H1 (cell line): ENCODE results near the gene DNM2. TPM values are rescaled to one million over a fixed set of nuclear protein-coding genes. Genes with fewer than 3 reads are reported as not detected.
"Not testable (repeated sequence)": the region's sequence is repeated elsewhere in the genome, so short reads cannot be mapped to it uniquely, and the experiment has no call there.

Experiments used
- CTCF ChIA-PET: fragments of 300-600 bp; sonication (Branson Sonifier 250); formaldehyde crosslinking; loops from one replicate; lab custom pipeline; 2021; ENCODE audit not compliant: partially characterized antibody; lab: Charles Lee
- POLR2A ChIA-PET: fragments of 300-600 bp; sonication (Branson Sonifier 250); formaldehyde crosslinking; loops from one replicate; lab custom pipeline; 2021; ENCODE audit warnings: inconsistent platforms; ENCODE audit not compliant: partially characterized antibody; lab: Charles Lee
- DNase-seq, 2 experiments: peaks; one replicate each; pipeline versions ENCODE4 v3.0.0 to v3.0.0-alpha.2; 2010 to 2022; ENCODE audit warnings: low spot score in 2 of 2, low read depth in 1 of 2, mixed read lengths in 1 of 2
- FAIRE-seq: peaks from 2 replicates; lab custom pipeline; 2011; peaks lifted over from hg19 to GRCh38; lab: Jason Lieb, UNC
- H2AFZ ChIP-seq: 2 replicates; pipeline ENCODE4 v1.8.1; 2012; ENCODE audit warnings: low read length, inconsistent platforms
- H2AK5ac ChIP-seq: 2 replicates; pipeline ENCODE4 v1.6.1; 2013; ENCODE audit warnings: low read depth, low read length
- H2BK120ac ChIP-seq: replicated peaks from 2 replicates; pipeline ENCODE3; 2013; ENCODE audit warnings: low read depth, low read length, inconsistent platforms
- H2BK12ac ChIP-seq: 2 replicates; pipeline ENCODE4 v1.6.1; 2013; ENCODE audit warnings: low read depth, low read length
- H2BK15ac ChIP-seq: 2 replicates; pipeline ENCODE4 v1.6.1; 2013; ENCODE audit warnings: low read length
- H2BK20ac ChIP-seq: 2 replicates; pipeline ENCODE4 v1.6.1; 2013; ENCODE audit warnings: low read length
- H2BK5ac ChIP-seq: 2 replicates; pipeline ENCODE4 v1.6.1; 2013; ENCODE audit warnings: low read depth, low read length
- H3K14ac ChIP-seq: 2 replicates; pipeline ENCODE4 v1.6.1; 2013; ENCODE audit warnings: inconsistent platforms; ENCODE audit not compliant: insufficient read length
- H3K18ac ChIP-seq: 2 replicates; pipeline ENCODE4 v1.6.1; 2013; ENCODE audit warnings: low read length; ENCODE audit errors: extremely low read depth
- H3K23ac ChIP-seq: 2 replicates; pipeline ENCODE4 v1.6.1; 2013; ENCODE audit warnings: inconsistent platforms; ENCODE audit not compliant: insufficient read length
- H3K23me2 ChIP-seq: 2 replicates; pipeline ENCODE4 v1.6.1; 2013; ENCODE audit warnings: low read depth, low read length
- H3K27ac ChIP-seq: 2 replicates; pipeline ENCODE4 v1.6.1; 2011; ENCODE audit warnings: low read depth, low read length, inconsistent platforms
- H3K27me3 ChIP-seq, 4 experiments: replicated peaks in 1 of 4; 1 replicate in 1 of 4; 2 replicates in 3 of 4; pipeline versions ENCODE4 v1.6.1 to v1.8.1; 2011 to 2013; ENCODE audit warnings: low read length in 3 of 4, mild to moderate bottlenecking in 3 of 4, inconsistent platforms in 2 of 4, mixed read lengths in 2 of 4, moderate library complexity in 1 of 4; ENCODE audit not compliant: control insufficient read depth in 3 of 4, insufficient read depth in 3 of 4; ENCODE audit errors: extremely low read depth in 1 of 4
- H3K36me3 ChIP-seq, 4 experiments: 2 replicates each; pipeline versions ENCODE4 v1.6.1 to v1.8.1; 2011 to 2013; ENCODE audit warnings: mild to moderate bottlenecking in 4 of 4, low read length in 3 of 4, moderate library complexity in 2 of 4, control low read depth in 1 of 4, inconsistent platforms in 1 of 4; ENCODE audit not compliant: insufficient read depth in 4 of 4, control insufficient read depth in 2 of 4
- H3K4ac ChIP-seq: replicated peaks from 2 replicates; pipeline ENCODE3; 2013; ENCODE audit warnings: low read length, low read depth, mixed read lengths, inconsistent platforms; ENCODE audit not compliant: insufficient read length
- H3K4me1 ChIP-seq, 4 experiments: replicated peaks in 1 of 4; 1 replicate in 1 of 4; 2 replicates in 3 of 4; pipeline versions ENCODE4 v1.6.1 to v1.8.1; 2011 to 2013; ENCODE audit warnings: low read length in 3 of 4, inconsistent platforms in 2 of 4, mixed read lengths in 1 of 4; ENCODE audit not compliant: insufficient read depth in 4 of 4, control insufficient read depth in 3 of 4
- H3K4me2 ChIP-seq, 2 experiments: 2 replicates each; pipeline versions ENCODE4 v1.6.1 to v1.8.1; 2011 to 2013; ENCODE audit warnings: low read depth in 2 of 2, low read length in 2 of 2, control low read depth in 1 of 2, inconsistent platforms in 1 of 2, mild to moderate bottlenecking in 1 of 2; ENCODE audit not compliant: insufficient read depth in 1 of 2
- H3K4me3 ChIP-seq, 4 experiments: fragments of 200-600, 300-600 bp in 1 of 4; sonication (generic), shearing (Covaris generic), sonication (Bioruptor Twin) in 1 of 4; 2 replicates each; pipeline versions ENCODE4 v1.5.1 to v1.8.1; 2011 to 2016; ENCODE audit warnings: low read length in 4 of 4, low read depth in 3 of 4, control low read depth in 2 of 4, inconsistent platforms in 2 of 4, mild to moderate bottlenecking in 2 of 4, mixed read lengths in 1 of 4, moderate library complexity in 1 of 4; ENCODE audit not compliant: insufficient read depth in 2 of 4; ENCODE audit errors: extremely low read depth in 1 of 4
- H3K56ac ChIP-seq: replicated peaks from 2 replicates; pipeline ENCODE3; 2013; ENCODE audit warnings: low read depth, mild to moderate bottlenecking, mixed read lengths, low read length, inconsistent platforms; ENCODE audit not compliant: insufficient read length
- H3K79me1 ChIP-seq: 2 replicates; pipeline ENCODE4 v1.6.1; 2013; ENCODE audit warnings: low read depth, low read length, control low read depth
- H3K79me2 ChIP-seq, 2 experiments: 2 replicates each; pipeline versions ENCODE4 v1.6.1 to v1.8.1; 2012 to 2013; ENCODE audit warnings: low read length in 2 of 2, mild to moderate bottlenecking in 2 of 2, inconsistent platforms in 1 of 2; ENCODE audit not compliant: insufficient read depth in 2 of 2, control insufficient read depth in 1 of 2
- H3K9ac ChIP-seq, 4 experiments: replicated peaks in 1 of 4; 1 replicate in 1 of 4; 2 replicates in 3 of 4; pipeline versions ENCODE4 v1.6.1 to v1.8.1; 2011 to 2013; ENCODE audit warnings: low read depth in 3 of 4, low read length in 3 of 4, control low read depth in 2 of 4, mild to moderate bottlenecking in 2 of 4, moderate library complexity in 2 of 4, inconsistent platforms in 1 of 4; ENCODE audit errors: extremely low read depth in 1 of 4
- H3K9me3 ChIP-seq, 2 experiments: 2 replicates each; pipeline versions ENCODE4 v1.6.1 to v1.8.1; 2012 to 2013; ENCODE audit warnings: mild to moderate bottlenecking in 2 of 2, moderate library complexity in 2 of 2, control low read depth in 1 of 2, inconsistent platforms in 1 of 2, low read depth in 1 of 2, low read length in 1 of 2, mixed read lengths in 1 of 2; ENCODE audit not compliant: insufficient read depth in 2 of 2
- H4K20me1 ChIP-seq, 2 experiments: replicated peaks in 1 of 2; 2 replicates each; pipeline versions ENCODE3 to v1.8.1; 2011 to 2013; ENCODE audit warnings: inconsistent platforms in 2 of 2, low read length in 2 of 2, mild to moderate bottlenecking in 1 of 2; ENCODE audit not compliant: insufficient read depth in 2 of 2, control insufficient read depth in 1 of 2
- H4K5ac ChIP-seq: 2 replicates; pipeline ENCODE4 v1.6.1; 2013; ENCODE audit warnings: low read length, low read depth, mixed read lengths, inconsistent platforms; ENCODE audit not compliant: insufficient read length
- H4K8ac ChIP-seq: 2 replicates; pipeline ENCODE4 v1.8.0; 2013; ENCODE audit warnings: mild to moderate bottlenecking, moderate library complexity, low read length, inconsistent platforms; ENCODE audit not compliant: insufficient read depth; ENCODE audit errors: extremely low read depth
- H4K91ac ChIP-seq: replicated peaks from 2 replicates; pipeline ENCODE3; 2013; ENCODE audit warnings: low read length, mixed read lengths, inconsistent platforms; ENCODE audit not compliant: insufficient read length
- EP300 ChIP-seq, 2 experiments: IDR thresholded peaks; 1 replicate in 1 of 2; 2 replicates in 1 of 2; pipeline ENCODE4 v1.6.1; 2011 to 2012; ENCODE audit warnings: low read depth in 2 of 2, low read length in 2 of 2, mild to moderate bottlenecking in 2 of 2, borderline replicate concordance in 1 of 2, inconsistent platforms in 1 of 2, moderate library complexity in 1 of 2
- EZH2 ChIP-seq: fragments of 200-600 bp; sonication (generic); IDR thresholded peaks from 2 replicates; pipeline ENCODE4 v1.7.1; 2012; ENCODE audit warnings: low read depth, mild to moderate bottlenecking, moderate library complexity, low read length, inconsistent platforms; ENCODE audit not compliant: severe bottlenecking
- GTF2F1 ChIP-seq: IDR thresholded peaks from 2 replicates; pipeline ENCODE4 v1.6.1; 2012; ENCODE audit warnings: low read depth, low read length, improper control_type of control experiment, borderline replicate concordance
- KDM5A ChIP-seq: fragments of 200-600 bp; IDR thresholded peaks from 2 replicates; pipeline ENCODE4 v1.7.1; 2012; ENCODE audit warnings: mild to moderate bottlenecking, low read length, inconsistent platforms, mixed read lengths
- MAX ChIP-seq: IDR thresholded peaks from 2 replicates; pipeline ENCODE4 v1.6.1; 2012; ENCODE audit warnings: inconsistent platforms
- SIRT6 ChIP-seq: IDR thresholded peaks from one replicate; pipeline ENCODE4 v1.7.1; 2012; ENCODE audit warnings: low read length, inconsistent platforms
- SP4 ChIP-seq: IDR thresholded peaks from 2 replicates; pipeline ENCODE4 v1.6.1; 2012; ENCODE audit warnings: low read length, inconsistent platforms
- TAF7 ChIP-seq: optimal IDR thresholded peaks from 2 replicates; pipeline ENCODE3; 2011; ENCODE audit warnings: low read depth, mild to moderate bottlenecking, inconsistent platforms, low read length, moderate library complexity, borderline replicate concordance
- WGBS, 2 experiments: shearing (Covaris generic) in 1 of 2; methylation state at CpG; one replicate each; pipeline versions ENCODE4 v1.1.6 to v1.1.7; 2013 to 2015; ENCODE audit warnings: low lambda C conversion rate in 2 of 2, mixed read lengths in 2 of 2, inconsistent platforms in 1 of 2, low coverage in 1 of 2, missing lambda C conversion rate in 1 of 2; ENCODE audit not compliant: insufficient replicate concordance in 2 of 2, insufficient coverage in 1 of 2, insufficient read length in 1 of 2; ENCODE audit errors: extremely low coverage in 1 of 2, missing lambda C conversion rate in 1 of 2; 5-methylcytosine and 5-hydroxymethylcytosine counted together
- polyA plus RNA-seq, 7 experiments: library from polyadenylated mRNA; depleted of rRNA in 3 of 7; stranded (reverse) in 5 of 7; unstranded in 2 of 7; fragments of >200 nt in 5 of 7; fragments of 200-250 nt in 2 of 7; gene quantifications; 1 replicate in 5 of 7; 2 replicates in 1 of 7; 4 replicates in 1 of 7; pipeline versions ENCODE4 v1.2.1 to v1.2.3, GENCODE V29; 2011 to 2013; ENCODE audit warnings: missing spikeins in 2 of 7, mixed read lengths in 2 of 7
- total RNA-seq: library from RNA; stranded (reverse); fragmentation: NEBNext Ultra II Directional; extraction: Animal tissue kit (Norgen Biotek cat#: 25700); gene quantifications from 2 replicates; pipeline ENCODE4 v1.2.1, GENCODE V29; 2021

Gene DNM2
- total and polyA plus RNA-seq, 2 of the 8 experiments (the other 6 are each of a cell fraction or from before 2014, with no cell fraction given) = 61.9 to 120 TPM

GRCh38 chr19:10836479-10837330, 118.8 kb downstream of the DNM2 start (continued):
- TF ChIP-seq TAF7 = no peak
- no peak for TF ChIP-seq SIRT6
- peak; percentile 99 for TF ChIP-seq MAX
- TF ChIP-seq EZH2 = no peak
- no peak for TF ChIP-seq EP300 (IDR thresholded peaks at IDR 0.05; ENCODE audit: borderline replicate concordance in 1 of 2, low read depth in 2 of 2, low read length in 2 of 2)
- TF ChIP-seq SP4 = no peak; the same call in 1 of the 2 replicates
- no peak for TF ChIP-seq GTF2F1
- TF ChIP-seq KDM5A = no peak

DNA sequence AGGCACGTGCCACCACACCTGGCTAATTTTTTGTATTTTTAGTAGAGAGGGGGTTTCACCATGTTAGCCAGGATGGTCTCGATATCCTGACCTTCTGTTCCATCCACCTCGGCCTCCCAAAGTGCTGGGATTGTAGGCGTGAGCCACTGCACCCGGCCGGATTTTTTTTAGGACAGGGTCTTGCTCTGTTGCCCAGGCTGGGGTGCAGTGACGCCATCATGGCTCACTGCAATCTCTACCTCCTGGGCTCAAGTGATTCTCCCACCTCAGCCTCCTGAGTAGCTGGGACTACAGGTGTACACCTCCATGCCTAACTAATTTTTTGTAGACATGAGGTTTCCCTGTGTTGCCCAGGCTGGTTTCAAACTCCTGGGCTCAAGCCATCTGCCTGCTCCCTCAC, 119.8 kb downstream of the DNM2 start:
- CTCF ChIA-PET = interaction anchor here (1.0 to 7.1 kb wide), 4 partner anchors 14 to 27 kb away, joined by 3 to 77 read pairs (median 8); no protein-coding TSS in a partner anchor
- 93% methylated on average over 7 of the region's 7 CpGs; no CpG with 5 or more reads in 1 of the 2 experiments for WGBS, 2 experiments

More for the DNA sequence above, 119.8 kb downstream of the DNM2 start:
- not testable (repeated sequence) for H3K4ac ChIP-seq, H2BK12ac ChIP-seq, H3K18ac ChIP-seq, H3K14ac ChIP-seq, H3K27ac ChIP-seq, H3K56ac ChIP-seq, H4K5ac ChIP-seq, DNase-seq, FAIRE-seq, H2BK5ac ChIP-seq, H2AFZ ChIP-seq, H4K20me1 ChIP-seq, H2AK5ac ChIP-seq, H3K4me3 ChIP-seq, H3K4me1 ChIP-seq, H3K79me2 ChIP-seq, H3K27me3 ChIP-seq, H3K23me2 ChIP-seq, H2BK120ac ChIP-seq, H2BK20ac ChIP-seq, H4K8ac ChIP-seq, H3K23ac ChIP-seq, H4K91ac ChIP-seq, H3K9ac ChIP-seq, H3K79me1 ChIP-seq, H3K9me3 ChIP-seq, H2BK15ac ChIP-seq, H3K4me2 ChIP-seq
- H3K36me3 ChIP-seq = peaks cover 0 to 15% (median 3%) of the 10 kb centered on the region in 4 experiments; a peak in 5 of 8 replicates
- POLR2A ChIA-PET = interaction anchor here (0.8 kb wide), 1 partner anchor 17 kb away, joined by 4 read pairs; no protein-coding TSS in a partner anchor
